GM19328 (cell line): Measurements from ENCODE around the gene HSPA6.
"Not testable (repeated sequence)": the region's sequence is repeated elsewhere in the genome, so short reads cannot be mapped to it uniquely, and the experiment has no call there.

Experiments used
- ATAC-seq: cut with Tn5 transposase; IDR thresholded peaks from one replicate; pipeline ENCODE4 v1.9.1; 2021; ENCODE audit warnings: mild to moderate bottlenecking, moderate library complexity; ENCODE audit not compliant: unreplicated experiment

HSPA6 gene

GRCh38 chr1:161557506-161558450 is 33.4 kb downstream of the HSPA6 start:
- ATAC-seq, result not testable (repeated sequence)

- ATAC-seq, result not testable (repeated sequence)
Measured at GRCh38 chr1:161560960-161561715, 36.8 kb downstream of the HSPA6 start.

DNA sequence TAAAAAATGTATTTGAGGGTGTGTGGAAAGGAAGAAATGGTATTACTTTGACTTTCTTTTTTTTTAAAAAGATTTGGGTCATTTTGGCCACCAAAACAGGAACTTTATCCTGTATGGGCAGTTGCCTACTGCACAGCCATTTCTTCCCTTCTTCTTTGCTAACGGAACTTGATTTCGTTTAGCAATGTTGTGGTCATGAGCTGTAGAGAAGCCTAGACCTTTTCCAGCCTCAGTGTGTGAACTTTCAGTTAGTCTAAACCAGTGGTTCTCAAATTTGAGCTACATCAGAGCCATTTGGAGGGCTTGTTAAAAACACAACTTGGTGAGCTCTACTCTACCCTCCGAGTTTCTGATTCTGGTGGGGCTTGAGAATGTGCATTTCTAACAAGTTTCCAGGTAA is 38.1 kb downstream of the HSPA6 start:
- ATAC-seq, result not testable (repeated sequence)

GRCh38 chr1:161563522-161563921 is 39.2 kb downstream of the HSPA6 start:
- not testable (repeated sequence) for ATAC-seq

GRCh38 chr1:161566602-161566960 is 42.2 kb downstream of the HSPA6 start:
- not testable (repeated sequence) for ATAC-seq

DNA sequence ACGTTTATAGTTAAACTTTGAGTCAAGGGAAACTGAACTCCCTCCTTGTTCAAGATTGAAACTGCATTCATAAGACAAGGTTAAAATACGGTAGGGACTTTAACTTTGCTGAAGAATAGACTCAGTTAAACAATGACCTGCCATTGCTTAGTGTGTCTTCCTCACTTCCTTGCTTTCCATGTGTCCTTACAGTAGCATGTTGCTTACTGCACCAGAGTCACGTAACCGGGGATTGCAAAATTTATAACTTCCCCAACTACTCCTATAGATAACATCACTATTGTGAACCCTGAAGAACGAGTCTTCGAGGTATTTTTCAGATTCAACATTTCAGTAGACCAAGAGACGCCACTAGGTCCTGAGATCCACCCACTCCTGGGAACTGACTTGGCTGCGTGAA is 47.4 kb downstream of the HSPA6 start:
- not testable (repeated sequence) for ATAC-seq
